ENCODE data around the gene TRPM3.

The TRPM3 gene

GRCh38 chr9:70499621-70500020 is 621.8 kb downstream of the TRPM3 start:
- no peak for DNase-seq

GRCh38 chr9:70498866-70499265 is 622.6 kb downstream of the TRPM3 start:
- DNase-seq = no peak

- no peak for DNase-seq
Observed at GRCh38 chr9:70496244-70496643, 625.2 kb downstream of the TRPM3 start.

- no peak for DNase-seq
Observed at GRCh38 chr9:70495514-70495913, 625.9 kb downstream of the TRPM3 start.

GRCh38 chr9:70494221-70494620 is 627.2 kb downstream of the TRPM3 start:
- no peak for DNase-seq

- DNase-seq = no peak
Observed at GRCh38 chr9:70493029-70493428, 628.4 kb downstream of the TRPM3 start.

GRCh38 chr9:70492319-70492777 is 629.1 kb downstream of the TRPM3 start:
- no peak for DNase-seq

DNA sequence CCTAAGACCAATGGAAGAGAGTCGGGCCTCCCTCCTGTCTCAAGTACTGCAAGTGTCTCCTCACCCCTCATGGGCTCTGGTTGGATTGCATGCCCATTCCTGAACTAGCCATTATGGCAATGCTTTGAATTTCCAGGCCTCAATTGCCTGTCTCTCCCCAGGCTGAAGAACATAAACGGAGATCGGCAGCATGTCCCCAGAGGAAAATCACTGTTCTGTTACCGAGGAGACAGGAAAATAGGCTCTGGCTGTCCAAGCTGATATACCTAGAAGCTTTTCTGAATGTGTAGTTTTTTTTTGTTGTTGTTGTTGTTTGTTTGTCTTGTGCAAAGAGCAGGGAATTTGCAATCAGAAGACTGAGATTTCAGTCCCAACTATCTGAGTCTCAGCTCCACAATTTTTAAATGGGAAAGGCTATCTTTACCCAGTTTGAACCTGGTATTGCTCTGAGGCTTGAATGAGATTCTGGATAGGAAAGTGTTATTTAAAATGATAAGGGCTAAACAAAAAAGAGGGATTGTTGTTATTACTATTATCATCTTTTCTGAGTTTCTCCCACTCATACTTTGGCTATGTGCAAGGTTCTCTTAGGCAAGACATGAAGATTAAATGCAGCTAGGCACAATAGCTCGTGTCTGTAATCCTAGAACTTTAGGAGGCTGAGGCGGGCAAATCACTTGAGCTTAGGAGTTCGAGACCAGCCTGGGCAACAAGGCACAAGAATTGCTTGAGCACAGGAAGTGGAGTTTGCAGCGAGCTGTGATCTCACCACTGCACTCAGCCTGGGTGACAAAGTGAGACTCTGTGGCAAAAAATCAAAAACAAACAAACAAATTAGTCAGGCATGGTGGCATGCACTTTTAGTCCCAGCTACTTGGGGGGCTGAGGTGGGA is 629.7 kb downstream of the TRPM3 start:
- no peak for DNase-seq

DNA sequence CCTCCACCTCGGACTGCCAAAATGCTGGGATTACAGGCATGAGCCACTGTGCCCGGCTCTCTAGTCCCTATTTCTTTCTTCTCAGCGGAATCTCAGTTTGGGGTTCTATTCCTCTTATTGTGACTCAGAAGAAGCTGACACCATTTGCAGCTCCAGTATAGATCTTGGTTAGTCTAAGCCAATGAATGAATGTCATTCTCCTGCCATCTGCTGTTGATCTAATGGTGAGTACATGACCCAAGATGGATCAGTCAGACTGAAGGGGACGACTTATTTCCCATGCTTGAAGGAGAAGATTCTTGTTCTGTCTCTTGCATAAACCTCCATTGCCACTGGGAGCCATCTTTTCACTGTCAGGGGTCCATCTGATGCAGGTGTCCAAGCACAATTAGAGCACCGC is 630.9 kb downstream of the TRPM3 start:
- DNase-seq = no peak

GRCh38 chr9:70488793-70489105 is 632.7 kb downstream of the TRPM3 start:
- DNase-seq = no peak

- DNase-seq = no peak
Observed at GRCh38 chr9:70488098-70488792, 633.2 kb downstream of the TRPM3 start.

- DNase-seq = no peak
Observed at GRCh38 chr9:70486127-70486526, 635.3 kb downstream of the TRPM3 start.

DNA sequence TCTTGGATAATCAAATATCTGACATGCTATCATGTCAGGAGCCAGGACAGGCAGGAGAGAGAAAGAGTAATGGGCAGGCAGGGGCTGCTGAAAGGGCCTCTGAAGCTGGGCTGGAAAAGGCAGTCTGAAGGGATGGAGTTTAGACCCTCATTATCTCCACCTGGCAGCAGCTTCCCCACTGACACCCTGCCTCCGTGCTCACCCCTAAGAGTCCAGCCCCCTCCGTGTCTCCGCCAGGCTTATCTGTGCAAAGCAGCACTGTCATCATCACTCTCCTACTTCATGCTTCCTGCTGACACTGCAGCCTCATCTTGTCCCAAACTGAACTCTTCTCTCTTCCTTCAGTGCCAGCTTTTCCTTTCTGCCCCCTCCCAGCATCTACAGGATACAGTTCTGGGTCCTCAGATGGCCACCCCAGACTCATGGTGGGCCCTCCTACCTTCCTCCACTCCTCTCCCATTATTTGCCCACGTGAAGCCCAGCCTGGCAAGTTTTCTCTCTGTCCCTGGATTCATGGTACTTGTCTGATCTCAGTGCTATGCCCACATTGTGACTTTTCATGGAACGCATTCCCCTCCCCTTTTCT is 636.1 kb downstream of the TRPM3 start:
- DNase-seq = no peak

DNA sequence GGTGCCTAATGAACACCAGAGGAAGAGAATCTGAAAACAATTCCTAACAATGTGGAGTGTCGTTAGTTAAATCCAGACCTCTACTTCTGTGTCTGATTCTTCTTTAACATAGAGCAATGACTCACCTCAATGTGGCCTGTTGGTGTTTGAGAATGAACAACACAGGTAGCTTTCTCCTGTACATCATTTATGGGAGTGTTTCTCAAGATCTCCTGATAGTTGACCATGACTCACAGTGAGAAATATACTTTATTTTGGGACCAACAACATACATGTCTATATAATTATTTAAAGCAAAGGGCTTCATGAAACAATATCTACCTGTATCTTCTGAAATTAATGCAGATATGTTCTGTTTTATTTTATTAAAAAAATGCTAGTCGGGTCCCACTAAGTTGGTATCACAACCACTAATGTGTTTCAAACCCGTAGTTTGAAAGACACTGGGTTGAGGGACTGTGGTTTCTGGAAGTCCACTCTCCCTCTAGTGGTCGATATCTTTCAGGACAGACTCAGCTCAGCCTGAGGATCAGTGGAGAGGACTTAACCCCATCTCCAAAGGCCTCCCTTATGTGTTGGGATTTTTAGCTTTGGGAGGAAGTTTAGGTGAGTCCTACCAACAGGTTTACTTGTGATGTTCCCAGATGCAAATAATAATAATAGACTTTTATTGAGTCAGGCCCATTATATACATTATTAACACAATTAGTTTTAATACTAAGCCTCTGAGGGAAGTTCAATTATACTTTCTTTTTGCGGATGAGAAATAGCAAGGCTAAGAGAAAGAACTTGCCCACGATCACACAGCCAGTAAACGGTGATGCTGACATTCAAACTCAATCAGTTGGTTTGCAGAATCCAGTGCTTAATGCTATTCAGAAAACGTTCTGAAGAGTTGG is 636.9 kb downstream of the TRPM3 start:
- DNase-seq = peak; percentile 66

- no peak for DNase-seq
Observed at GRCh38 chr9:70481471-70481870, 640.0 kb downstream of the TRPM3 start.

DNA sequence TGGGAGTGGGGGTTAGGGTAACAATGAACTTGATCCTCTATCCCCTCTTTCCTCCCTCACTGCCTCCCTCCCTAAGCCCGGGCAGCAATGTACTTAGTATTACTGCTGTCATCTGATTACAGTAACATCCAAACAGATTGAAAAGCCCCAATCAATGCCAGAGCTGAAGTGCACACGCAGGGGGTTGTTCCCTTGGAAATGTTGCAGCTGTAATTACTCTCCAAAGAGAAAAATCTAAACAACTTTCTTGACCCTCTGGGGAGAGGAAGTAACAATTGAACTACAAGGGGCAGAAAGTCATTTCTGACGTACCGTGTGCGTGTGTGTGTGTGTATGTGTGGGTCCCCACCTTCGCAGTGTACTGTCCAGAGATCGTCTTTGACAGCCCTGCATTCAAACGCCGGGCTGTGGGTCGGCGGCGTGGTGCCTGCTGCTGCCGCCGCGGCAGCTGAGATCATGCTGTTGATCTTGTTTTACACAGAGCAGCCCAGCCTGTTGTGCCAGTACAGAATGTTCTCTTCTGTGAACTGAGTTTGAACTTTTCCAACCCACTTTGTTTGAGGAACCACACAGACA is 640.9 kb downstream of the TRPM3 start:
- DNase-seq = no peak

GRCh38 chr9:70479880-70480291 is 641.5 kb downstream of the TRPM3 start:
- DNase-seq = peak; percentile 47
